Thoracic aorta (tissue), 2 donors: Measurements from ENCODE around the gene NOS2. TPM values are rescaled to one million over a fixed set of nuclear protein-coding genes. Genes with fewer than 3 reads are reported as not detected.

Experiments
- ATAC-seq: fragments of 150-250 bp; one replicate; pipeline ENCODE4 v1.8.0; 2017; ENCODE audit warnings: low read depth; ENCODE audit not compliant: insufficient number of reproducible peaks, low FRiP score
- DNase-seq: peaks from one replicate; pipeline ENCODE4 v3.0.0-alpha.2; 2020; ENCODE audit warnings: low spot score
- H3K27ac ChIP-seq, 2 donors: fragments of 200-600 bp; sonication (generic); 1 replicate in 1 of 2; 2 replicates in 1 of 2; pipeline ENCODE4 v1.5.1; 2016; ENCODE audit warnings: mild to moderate bottlenecking in 2 of 2, moderate library complexity in 2 of 2
- H3K27me3 ChIP-seq: fragments of 200-600 bp; sonication (generic); replicated peaks from 2 replicates; pipeline ENCODE4 v1.6.0; 2016; ENCODE audit warnings: mild to moderate bottlenecking; ENCODE audit not compliant: insufficient read depth
- H3K36me3 ChIP-seq: fragments of 200-600 bp; sonication (generic); one replicate; pipeline ENCODE4 v1.5.1; 2016
- H3K4me1 ChIP-seq, 2 donors: fragments of 200-600 bp; sonication (generic); 1 replicate in 1 of 2; 2 replicates in 1 of 2; pipeline versions ENCODE4 v1.5.1 to v1.6.0; 2016; ENCODE audit warnings: low read depth in 2 of 2, mild to moderate bottlenecking in 1 of 2; ENCODE audit not compliant: control insufficient read depth in 1 of 2
- H3K4me3 ChIP-seq: fragments of 200-600 bp; sonication (generic); 2 replicates; pipeline ENCODE4 v1.5.1; 2016; ENCODE audit warnings: mild to moderate bottlenecking
- H3K9me3 ChIP-seq: fragments of 200-600 bp; sonication (generic); 2 replicates; pipeline ENCODE4 v1.5.1; 2016
- CTCF ChIP-seq: fragments of 200-600 bp; sonication (generic); IDR thresholded peaks from one replicate; pipeline ENCODE4 v1.5.1; 2019; ENCODE audit warnings: antibody characterized with exemption
- total RNA-seq, 2 donors: library from RNA; depleted of rRNA; stranded (reverse); fragments of >200 nt; gene quantifications; one replicate each; pipeline versions ENCODE4 v1.1.0 to v1.2.3, GENCODE V29; 2016

NOS2 gene
- total RNA-seq, 2 donors from 2014 or later: not detected

- H3K27me3 ChIP-seq: no peaks in the 10 kb centered on the region
- ATAC-seq (no peak), DNase-seq (no peak)
- H3K9me3 ChIP-seq: no peaks in the 10 kb centered on the region
- no peak overlapping the region for H3K27ac ChIP-seq
- no peaks in the 10 kb centered on the region for H3K36me3 ChIP-seq
- no peak overlapping the region for H3K4me3 ChIP-seq
- no peaks in the 10 kb centered on the region for H3K4me1 ChIP-seq
- no peak for TF ChIP-seq CTCF
Observed at GRCh38 chr17:27780828-27781404, 19.4 kb downstream of the NOS2 start.

GRCh38 chr17:27780092-27780827, 20.1 kb downstream of the NOS2 start:
- no peak for DNase-seq
- Histone ChIP-seq H3K4me1 (no peaks in the 10 kb centered on the region), H3K9me3 (no peaks in the 10 kb centered on the region), H3K27ac (no peak overlapping the region), H3K36me3 (no peaks in the 10 kb centered on the region), H3K4me3 (no peak overlapping the region), H3K27me3 (no peaks in the 10 kb centered on the region)
- ATAC-seq: no peak
- TF ChIP-seq CTCF: no peak

GRCh38 chr17:27778183-27778582, 22.1 kb downstream of the NOS2 start:
- H3K27me3 ChIP-seq: no peaks in the 10 kb centered on the region
- no peaks in the 10 kb centered on the region for H3K9me3 ChIP-seq
- DNase-seq: no peak
- no peak overlapping the region for H3K4me3 ChIP-seq
- no peak overlapping the region for H3K27ac ChIP-seq
- H3K4me1 ChIP-seq: no peaks in the 10 kb centered on the region
- no peak for TF ChIP-seq CTCF
- H3K36me3 ChIP-seq: no peaks in the 10 kb centered on the region
- no peak for ATAC-seq

GRCh38 chr17:27776882-27777624, 23.3 kb downstream of the NOS2 start:
- H3K4me3 ChIP-seq: no peak overlapping the region
- H3K9me3 ChIP-seq: no peaks in the 10 kb centered on the region
- ATAC-seq: no peak
- no peaks in the 10 kb centered on the region for H3K27me3 ChIP-seq
- TF ChIP-seq CTCF: no peak
- no peaks in the 10 kb centered on the region for H3K36me3 ChIP-seq
- no peak for DNase-seq
- H3K27ac ChIP-seq: no peak overlapping the region
- no peaks in the 10 kb centered on the region for H3K4me1 ChIP-seq

GRCh38 chr17:27771586-27771985, 28.7 kb downstream of the NOS2 start:
- H3K4me3 ChIP-seq: no peak overlapping the region
- no peak overlapping the region for H3K27ac ChIP-seq
- ATAC-seq (no peak), DNase-seq (no peak)
- H3K9me3 ChIP-seq: no peaks in the 10 kb centered on the region
- H3K27me3 ChIP-seq: no peaks in the 10 kb centered on the region
- H3K4me1 ChIP-seq: no peaks in the 10 kb centered on the region
- no peaks in the 10 kb centered on the region for H3K36me3 ChIP-seq
- TF ChIP-seq CTCF: no peak
